ENCODE data around the gene FGFR3. TPM values are rescaled to one million over a fixed set of nuclear protein-coding genes. Genes with fewer than 3 reads are reported as not detected.

The FGFR3 gene
- polyA plus RNA-seq, 1 of the 3 experiments (the other 2 are of a cell fraction), result 1.1 TPM

- no peaks in the 10 kb centered on the region for H3K9me2 ChIP-seq
- peaks cover 2 to 20% of the 10 kb centered on the region in 2 experiments for H3K36me3 ChIP-seq (replicated peaks in 1 of 2; ENCODE audit: control insufficient read depth in 1 of 2, insufficient read depth in 2 of 2, low read length in 1 of 2)
- H3K4me2 ChIP-seq, result no peak overlapping the region
- CTCF ChIA-PET, result interaction anchor here (1.4 to 2.2 kb wide), 2 partner anchors 49 to 105 kb away, joined by 3 to 13 read pairs; no protein-coding TSS in a partner anchor
- 98% methylated on average over 9 of the region's 10 CpGs for WGBS (ENCODE audit: low lambda C conversion rate)
- H2AFZ ChIP-seq (ENCODE audit: low read depth), result no peak overlapping the region
- no peak overlapping the region for H3K4me3 ChIP-seq (ENCODE audit: low read depth in 2 of 2, low read length in 1 of 2)
- H3K9ac ChIP-seq, result no peak overlapping the region
- no peaks in the 10 kb centered on the region for H3K9me3 ChIP-seq
- peaks cover 12% of the 10 kb centered on the region for H3F3A ChIP-seq (replicated peaks; ENCODE audit: insufficient read depth)
- DNase-seq, result no peak
- H3K27ac ChIP-seq (ENCODE audit: low read depth in 2 of 2, low read length in 1 of 2), result no peak overlapping the region
- H3K4me1 ChIP-seq (ENCODE audit: control insufficient read depth in 1 of 2, insufficient read depth in 2 of 2, low read depth in 1 of 2, low read length in 1 of 2), result no peaks in the 10 kb centered on the region; a peak in 1 of 4 replicates
- POLR2A ChIA-PET, result no interaction called here
- peaks cover 48% of the 10 kb centered on the region for H4K20me1 ChIP-seq (ENCODE audit: insufficient read depth)
- peaks cover 88% of the 10 kb centered on the region for H3K79me2 ChIP-seq (ENCODE audit: insufficient read depth)
- H3K27me3 ChIP-seq (ENCODE audit: insufficient read depth), result no peaks in the 10 kb centered on the region
- TF ChIP-seq GABPA (IDR thresholded peaks at IDR 0.05; ENCODE audit: low read depth) (no peak), ZBTB33 (IDR thresholded peaks at IDR 0.05; ENCODE audit: borderline replicate concordance, low read depth) (no peak), TCF12 (IDR thresholded peaks at IDR 0.05) (no peak), MXI1 (IDR thresholded peaks at IDR 0.05; ENCODE audit: low read depth, low read length) (no peak), FOSL2 (IDR thresholded peaks at IDR 0.05; ENCODE audit: borderline replicate concordance, low read depth) (no peak), USF2 (IDR thresholded peaks at IDR 0.05; ENCODE audit: borderline replicate concordance, low read depth, low read length) (no peak), MAX (IDR thresholded peaks at IDR 0.05; ENCODE audit: low read depth) (no peak), GATA2 (CRISPR knock-in tag; IDR thresholded peaks at IDR 0.05) (no peak), TAF1 (IDR thresholded peaks at IDR 0.05; ENCODE audit: borderline replicate concordance, low read depth, low read length) (no peak), RFX5 (IDR thresholded peaks at IDR 0.05; ENCODE audit: low read length) (no peak), NFIC (IDR thresholded peaks at IDR 0.05; ENCODE audit: borderline replicate concordance) (no peak)
Observed at GRCh38 chr4:1850276-1850675, 57.2 kb downstream of the FGFR3 start.

- Histone ChIP-seq H3K4me3 (ENCODE audit: low read depth in 2 of 2, low read length in 1 of 2) (no peak overlapping the region), H3K36me3 (replicated peaks in 1 of 2; ENCODE audit: control insufficient read depth in 1 of 2, insufficient read depth in 2 of 2, low read length in 1 of 2) (peaks cover 2 to 16% of the 10 kb centered on the region in 2 experiments), H3K4me2 (no peak overlapping the region), H3K4me1 (ENCODE audit: control insufficient read depth in 1 of 2, insufficient read depth in 2 of 2, low read depth in 1 of 2, low read length in 1 of 2) (no peaks in the 10 kb centered on the region; a peak in 1 of 4 replicates), H2AFZ (ENCODE audit: low read depth) (no peak overlapping the region), H3K9me3 (no peaks in the 10 kb centered on the region), H3K79me2 (ENCODE audit: insufficient read depth) (peaks cover 83% of the 10 kb centered on the region), H3K27ac (ENCODE audit: low read depth in 2 of 2, low read length in 1 of 2) (no peak overlapping the region), H3F3A (replicated peaks; ENCODE audit: insufficient read depth) (peaks cover 12% of the 10 kb centered on the region), H3K27me3 (ENCODE audit: insufficient read depth) (no peaks in the 10 kb centered on the region), H4K20me1 (ENCODE audit: insufficient read depth) (peaks cover 48% of the 10 kb centered on the region), H3K9me2 (no peaks in the 10 kb centered on the region), H3K9ac (no peak overlapping the region)
- 96% methylated on average over 9 of the region's 11 CpGs for WGBS (ENCODE audit: low lambda C conversion rate)
- ChIA-PET POLR2A (no interaction called here), CTCF (interaction anchor here (1.0 to 2.2 kb wide), 3 partner anchors 25 to 106 kb away, joined by 3 to 13 read pairs (median 3); no protein-coding TSS in a partner anchor)
- DNase-seq, result no peak
- no peak for TF ChIP-seq RCOR1 (IDR thresholded peaks at IDR 0.05; ENCODE audit: low read length)
- no peak for TF ChIP-seq CHD2 (IDR thresholded peaks at IDR 0.05; ENCODE audit: low read length, partially characterized antibody)
- no peak for TF ChIP-seq SMC3 (IDR thresholded peaks at IDR 0.05; ENCODE audit: low read depth, low read length)
- TF ChIP-seq RFX5 (IDR thresholded peaks at IDR 0.05; ENCODE audit: low read length), result no peak
- no peak for TF ChIP-seq TAF1 (IDR thresholded peaks at IDR 0.05; ENCODE audit: borderline replicate concordance, low read depth, low read length)
- TF ChIP-seq TCF12 (IDR thresholded peaks at IDR 0.05), result no peak
- no peak for TF ChIP-seq TEAD4 (IDR thresholded peaks at IDR 0.05; ENCODE audit: borderline replicate concordance, insufficient read depth)
- TF ChIP-seq NFIC (IDR thresholded peaks at IDR 0.05; ENCODE audit: borderline replicate concordance), result no peak
- no peak for TF ChIP-seq CTCF (IDR thresholded peaks at IDR 0.05)
- TF ChIP-seq PBX3 (IDR thresholded peaks at IDR 0.05), result no peak
- no peak for TF ChIP-seq MXI1 (IDR thresholded peaks at IDR 0.05; ENCODE audit: low read depth, low read length)
- TF ChIP-seq RAD21 (IDR thresholded peaks at IDR 0.05; ENCODE audit: low read length), result no peak
- TF ChIP-seq POLR2AphosphoS5 (IDR thresholded peaks at IDR 0.05; ENCODE audit: low read depth, low read length), result no peak
- TF ChIP-seq USF2 (IDR thresholded peaks at IDR 0.05; ENCODE audit: borderline replicate concordance, low read depth, low read length), result no peak
- TF ChIP-seq ELF1 (IDR thresholded peaks at IDR 0.05), result no peak
- TF ChIP-seq GABPA (IDR thresholded peaks at IDR 0.05; ENCODE audit: low read depth), result no peak
- no peak for TF ChIP-seq FOXM1 (IDR thresholded peaks at IDR 0.05; ENCODE audit: low read depth)
- TF ChIP-seq FOSL2 (IDR thresholded peaks at IDR 0.05; ENCODE audit: borderline replicate concordance, low read depth), result no peak
Observed at GRCh38 chr4:1851160-1851559, 58.1 kb downstream of the FGFR3 start.

Measured in SK-N-SH (cell line).